Kidney (tissue), 14 donors: ENCODE data around the gene RBMS3. TPM values are rescaled to one million over a fixed set of nuclear protein-coding genes. Genes with fewer than 3 reads are reported as not detected.

Experiments used
- DNase-seq, 5 donors: peaks; one replicate each; pipeline ENCODE4 v3.0.0-alpha.2; 2013 to 2020
- FAIRE-seq: peaks from 2 replicates; lab custom pipeline; 2012; peaks lifted over from hg19 to GRCh38; lab: Jason Lieb, UNC
- H3K27ac ChIP-seq, 2 donors: one replicate each; pipeline ENCODE4 v1.7.0; 2013; ENCODE audit warnings: low read depth in 2 of 2, low read length in 2 of 2, inconsistent platforms in 1 of 2
- H3K27me3 ChIP-seq: one replicate; pipeline ENCODE4 v1.7.1; 2013; ENCODE audit warnings: low read length, inconsistent platforms; ENCODE audit not compliant: control insufficient read depth, insufficient read depth
- H3K36me3 ChIP-seq, 3 donors: one replicate each; pipeline versions ENCODE4 v1.7.0 to v1.7.1; 2013; ENCODE audit warnings: low read length in 3 of 3, control low read depth in 1 of 3, inconsistent platforms in 1 of 3; ENCODE audit not compliant: insufficient read depth in 3 of 3, control insufficient read depth in 2 of 3
- H3K4me1 ChIP-seq, 3 donors: one replicate each; pipeline versions ENCODE4 v1.7.0 to v1.7.1; 2013; ENCODE audit warnings: low read length in 3 of 3, inconsistent platforms in 1 of 3, low read depth in 1 of 3; ENCODE audit not compliant: control insufficient read depth in 2 of 3, insufficient read depth in 2 of 3
- H3K4me3 ChIP-seq, 3 donors: one replicate each; pipeline versions ENCODE4 v1.7.0 to v1.8.1; 2013; ENCODE audit warnings: low read length in 3 of 3, control low read depth in 1 of 3, inconsistent platforms in 1 of 3
- H3K9ac ChIP-seq, 3 donors: one replicate each; pipeline versions ENCODE4 v1.7.0 to v1.7.1; 2013; ENCODE audit warnings: low read length in 3 of 3, control low read depth in 1 of 3, inconsistent platforms in 1 of 3
- H3K9me3 ChIP-seq, 3 donors: one replicate each; pipeline versions ENCODE4 v1.7.0 to v1.7.1; 2013; ENCODE audit warnings: low read length in 3 of 3, control low read depth in 1 of 3, inconsistent platforms in 1 of 3; ENCODE audit not compliant: control insufficient read depth in 2 of 3, insufficient read depth in 1 of 3
- intact Hi-C: fragments of 100-400 bp; cut with DNase I; formaldehyde crosslinking; loops from one replicate; pipeline ENCODE4 v1.11.1; 2022
- polyA plus RNA-seq: library from polyadenylated mRNA; stranded (reverse); fragments of 350-450 nt; fragmentation: Illumina TruSeq; extraction: RNeasy Lipid Tissue Mini Kit (QIAGEN cat#74804); gene quantifications from one replicate; pipeline ENCODE4 v1.2.3, GENCODE V29; 2014; ENCODE audit warnings: low read depth, low replicate concordance; ENCODE audit not compliant: insufficient read depth
- total RNA-seq: library from RNA; stranded (reverse); fragmentation: NEBNext Ultra II Directional; extraction: Animal tissue kit (Norgen Biotek cat#: 25700); gene quantifications from one replicate; pipeline ENCODE4 v1.2.1, GENCODE V29; 2021
- TF ChIP-seq, protein P1 (sequence below): IDR thresholded peaks from 3 replicates; pipeline ENCODE4 v1.5.1; 2012; ENCODE audit warnings: mild to moderate bottlenecking, moderate library complexity, borderline replicate concordance; ENCODE audit not compliant: insufficient read depth; ENCODE audit errors: extremely low read depth
- donor health status: control.
- donor health status: control.
- donor health status: control.
- donor health status: control.
- donor health status: control.
- donor health status: DM: yes; HTN: yes; CAD: no.
- donor health status: Normal renal cell carcinoma (clear cell type).

Gene RBMS3
- total and polyA plus RNA-seq, 2 donors from 2014 or later, result 3.2 to 48.8 TPM

DNA sequence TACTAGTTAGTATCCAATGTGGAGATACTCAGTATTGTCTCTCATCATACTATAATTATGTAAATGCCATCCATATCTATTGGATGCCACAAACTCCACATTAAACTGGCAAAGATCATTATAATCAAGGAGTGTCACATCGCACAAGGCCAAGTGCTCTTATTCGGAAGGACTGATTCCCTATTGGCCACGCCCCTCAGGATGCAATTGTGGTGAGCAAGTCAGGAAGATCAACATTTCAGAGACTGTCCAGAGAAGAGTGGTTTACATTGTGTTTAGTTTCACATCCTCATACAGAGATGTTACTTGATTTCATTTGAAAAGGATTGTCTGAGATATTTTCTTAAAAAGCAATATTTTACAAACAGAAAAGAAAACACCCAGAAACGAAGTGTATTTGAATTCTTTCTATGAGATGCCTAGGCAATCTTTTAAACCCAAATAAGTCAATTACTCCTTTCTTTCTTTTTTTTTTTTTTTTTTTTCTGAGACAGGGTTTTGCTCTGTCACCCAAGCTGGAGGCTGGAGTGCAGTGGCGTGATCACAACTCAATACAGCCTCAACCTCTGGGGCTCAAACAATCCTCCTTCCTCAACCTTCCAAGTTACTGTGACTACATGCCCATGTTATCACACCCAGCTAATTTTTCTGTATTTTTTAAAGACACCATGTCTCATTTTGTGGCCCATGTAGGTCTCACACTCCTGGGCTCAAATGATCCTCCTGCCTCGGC lies 369.1 kb downstream of the RBMS3 start:
- H3K27ac ChIP-seq, result no peak overlapping the region
- H3K36me3 ChIP-seq, result no peaks in the 10 kb centered on the region
- no peaks in the 10 kb centered on the region for H3K4me1 ChIP-seq
- intact Hi-C loops, result no loop called here
- TF ChIP-seq, protein P1, sequence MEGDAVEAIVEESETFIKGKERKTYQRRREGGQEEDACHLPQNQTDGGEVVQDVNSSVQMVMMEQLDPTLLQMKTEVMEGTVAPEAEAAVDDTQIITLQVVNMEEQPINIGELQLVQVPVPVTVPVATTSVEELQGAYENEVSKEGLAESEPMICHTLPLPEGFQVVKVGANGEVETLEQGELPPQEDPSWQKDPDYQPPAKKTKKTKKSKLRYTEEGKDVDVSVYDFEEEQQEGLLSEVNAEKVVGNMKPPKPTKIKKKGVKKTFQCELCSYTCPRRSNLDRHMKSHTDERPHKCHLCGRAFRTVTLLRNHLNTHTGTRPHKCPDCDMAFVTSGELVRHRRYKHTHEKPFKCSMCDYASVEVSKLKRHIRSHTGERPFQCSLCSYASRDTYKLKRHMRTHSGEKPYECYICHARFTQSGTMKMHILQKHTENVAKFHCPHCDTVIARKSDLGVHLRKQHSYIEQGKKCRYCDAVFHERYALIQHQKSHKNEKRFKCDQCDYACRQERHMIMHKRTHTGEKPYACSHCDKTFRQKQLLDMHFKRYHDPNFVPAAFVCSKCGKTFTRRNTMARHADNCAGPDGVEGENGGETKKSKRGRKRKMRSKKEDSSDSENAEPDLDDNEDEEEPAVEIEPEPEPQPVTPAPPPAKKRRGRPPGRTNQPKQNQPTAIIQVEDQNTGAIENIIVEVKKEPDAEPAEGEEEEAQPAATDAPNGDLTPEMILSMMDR, result no peak
- no peak overlapping the region for H3K9ac ChIP-seq
- no peaks in the 10 kb centered on the region for H3K27me3 ChIP-seq
- no peaks in the 10 kb centered on the region for H3K9me3 ChIP-seq
- no peak for DNase-seq
- no peak for FAIRE-seq
- H3K4me3 ChIP-seq, result no peak overlapping the region

DNA sequence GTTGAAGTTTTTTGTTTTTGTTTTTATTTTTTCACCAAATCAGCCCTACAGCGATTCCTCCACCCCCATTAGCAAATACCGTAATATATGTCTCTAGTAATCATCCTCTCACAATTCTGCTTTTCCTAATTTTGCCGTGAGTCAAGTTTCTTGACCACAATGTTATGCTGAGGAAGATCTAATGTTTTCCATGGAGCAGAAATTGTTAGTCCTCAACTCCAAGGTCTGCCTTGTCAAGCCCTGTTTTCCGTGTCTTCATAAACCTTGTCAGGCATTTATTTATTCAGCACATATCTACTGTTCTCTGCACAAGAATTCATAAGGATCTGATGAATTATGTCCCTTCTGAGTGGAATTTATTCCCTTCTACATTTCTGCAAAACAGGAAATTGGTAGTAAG lies 372.8 kb downstream of the RBMS3 start:
- Histone ChIP-seq H3K36me3 (no peaks in the 10 kb centered on the region), H3K9me3 (no peaks in the 10 kb centered on the region), H3K4me1 (no peaks in the 10 kb centered on the region), H3K9ac (no peak overlapping the region), H3K27me3 (no peaks in the 10 kb centered on the region), H3K27ac (no peak overlapping the region), H3K4me3 (no peak overlapping the region)
- FAIRE-seq (no peak), DNase-seq (no peak)
- intact Hi-C loops, result no loop called here
- TF ChIP-seq, protein P1, result no peak

DNA sequence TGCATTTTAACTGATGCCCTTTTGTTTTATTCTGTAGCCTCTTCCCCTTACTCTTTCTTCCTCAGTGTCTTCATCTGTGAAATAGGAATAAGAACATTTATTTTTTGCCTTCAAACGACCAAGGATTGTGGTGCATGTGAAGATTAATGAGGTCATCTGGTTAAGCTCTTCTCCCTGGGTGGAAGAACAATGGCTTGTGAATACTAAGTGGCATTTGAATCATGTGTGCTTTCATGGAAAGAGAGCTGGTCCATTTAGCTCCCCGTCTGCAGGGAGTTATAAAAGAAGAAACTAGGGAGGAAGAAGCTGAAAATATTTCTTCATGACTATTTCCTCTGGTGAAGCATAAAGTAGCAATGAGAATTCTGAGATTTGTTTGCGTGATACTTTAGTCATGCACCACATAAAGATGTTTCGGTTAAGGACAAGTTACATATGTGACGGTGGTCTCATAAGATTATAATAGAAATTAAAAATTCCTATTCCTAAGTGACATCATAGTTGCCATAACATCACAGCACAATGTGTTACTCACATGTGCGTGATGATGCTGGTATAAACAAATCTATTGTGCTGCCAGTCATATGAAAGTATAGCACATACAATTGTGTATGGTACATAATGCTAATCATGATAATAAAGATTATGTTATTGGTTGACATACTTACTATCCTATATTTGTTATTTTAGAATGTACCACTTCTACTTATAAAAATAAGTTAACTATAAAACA lies 374.3 kb downstream of the RBMS3 start:
- Histone ChIP-seq H3K27ac (no peak overlapping the region), H3K9me3 (no peaks in the 10 kb centered on the region), H3K9ac (no peak overlapping the region), H3K36me3 (no peaks in the 10 kb centered on the region), H3K27me3 (no peaks in the 10 kb centered on the region), H3K4me3 (no peak overlapping the region), H3K4me1 (no peaks in the 10 kb centered on the region)
- TF ChIP-seq, protein P1, result no peak
- FAIRE-seq (no peak), DNase-seq (no peak)
- intact Hi-C loops, result no loop called here
